Lung (tissue), 12 donors: Measurements from ENCODE around the gene SLC17A4. TPM values are rescaled to one million over a fixed set of nuclear protein-coding genes. Genes with fewer than 3 reads are reported as not detected.

Experiments
- ATAC-seq: fragments of 200-7000 bp; cut with Tn5 transposase; one replicate; pipeline ENCODE4 v1.9.1; 2020; ENCODE audit warnings: moderate number of reproducible peaks; ENCODE audit not compliant: insufficient read depth, low FRiP score
- DNase-seq, 3 donors: peaks; one replicate each; pipeline ENCODE4 v3.0.0-alpha.2; 2013 to 2017
- H3K27ac ChIP-seq, 2 donors: one replicate each; pipeline ENCODE4 v1.5.1; 2013; ENCODE audit warnings: mild to moderate bottlenecking in 2 of 2, moderate library complexity in 2 of 2, control low read depth in 1 of 2, inconsistent platforms in 1 of 2, low read depth in 1 of 2, low read length in 1 of 2
- H3K27me3 ChIP-seq, 3 donors: one replicate each; pipeline ENCODE4 v1.5.1; 2013; ENCODE audit warnings: low read length in 2 of 3; ENCODE audit not compliant: control insufficient read depth in 3 of 3, insufficient read depth in 3 of 3
- H3K36me3 ChIP-seq, 4 donors: one replicate each; pipeline ENCODE4 v1.5.1; 2013; ENCODE audit warnings: low read length in 4 of 4, mild to moderate bottlenecking in 1 of 4, moderate library complexity in 1 of 4; ENCODE audit not compliant: control insufficient read depth in 4 of 4, insufficient read depth in 4 of 4
- H3K4me1 ChIP-seq, 5 donors: one replicate each; pipeline ENCODE4 v1.5.1; 2013; ENCODE audit warnings: low read length in 5 of 5, mild to moderate bottlenecking in 2 of 5, moderate library complexity in 1 of 5; ENCODE audit not compliant: control insufficient read depth in 5 of 5, insufficient read depth in 5 of 5
- H3K4me3 ChIP-seq: one replicate; pipeline ENCODE4 v1.5.1; 2013; ENCODE audit warnings: mild to moderate bottlenecking, control low read depth, moderate library complexity
- H3K9ac ChIP-seq, 2 donors: one replicate each; pipeline ENCODE4 v1.5.1; 2013; ENCODE audit warnings: low read length in 2 of 2, control low read depth in 1 of 2; ENCODE audit not compliant: insufficient read depth in 1 of 2
- H3K9me3 ChIP-seq, 4 donors: one replicate each; pipeline ENCODE4 v1.5.1; 2013; ENCODE audit warnings: low read length in 3 of 4, mild to moderate bottlenecking in 1 of 4, moderate library complexity in 1 of 4; ENCODE audit not compliant: control insufficient read depth in 4 of 4, insufficient read depth in 3 of 4
- CTCF ChIP-seq: IDR thresholded peaks from 2 replicates; pipeline ENCODE4 v1.5.1; 2012; ENCODE audit warnings: mild to moderate bottlenecking; ENCODE audit errors: control extremely low read depth, extremely low read depth
- WGBS, 2 donors: extraction: QIAGEN DNeasy Blood & Tissue Kit; methylation state at CpG; one replicate each; pipeline ENCODE4 v1.1.7; 2013; 5-methylcytosine and 5-hydroxymethylcytosine counted together
- polyA plus RNA-seq, 2 donors: library from polyadenylated mRNA; stranded (reverse); fragments of 200-250 nt; gene quantifications; one replicate each; pipeline ENCODE4 v1.2.1, GENCODE V29; 2013
- total RNA-seq, 2 donors: library from RNA; depleted of rRNA in 1 of 2; stranded (reverse); fragments of >200 nt in 1 of 2; gene quantifications; one replicate each; pipeline ENCODE4 v1.2.1, GENCODE V29; 2014 to 2021
- donor health status: control.
- donor health status: control.
- donor health status: Bipolar disorder and iron deficiency.
- donor health status: healthy.
- donor health status: DM: yes; HTN: yes; CAD: no.

The SLC17A4 gene
- total and polyA plus RNA-seq, 4 donors, result not detected

GRCh38 chr6:25710287-25710686 lies 44.3 kb upstream of the SLC17A4 start:
- H3K9ac ChIP-seq, result no peak overlapping the region
- no peak for TF ChIP-seq CTCF
- 73 to 86% methylated on average over 14 of the region's 14 CpGs for WGBS, 2 donors

DNA sequence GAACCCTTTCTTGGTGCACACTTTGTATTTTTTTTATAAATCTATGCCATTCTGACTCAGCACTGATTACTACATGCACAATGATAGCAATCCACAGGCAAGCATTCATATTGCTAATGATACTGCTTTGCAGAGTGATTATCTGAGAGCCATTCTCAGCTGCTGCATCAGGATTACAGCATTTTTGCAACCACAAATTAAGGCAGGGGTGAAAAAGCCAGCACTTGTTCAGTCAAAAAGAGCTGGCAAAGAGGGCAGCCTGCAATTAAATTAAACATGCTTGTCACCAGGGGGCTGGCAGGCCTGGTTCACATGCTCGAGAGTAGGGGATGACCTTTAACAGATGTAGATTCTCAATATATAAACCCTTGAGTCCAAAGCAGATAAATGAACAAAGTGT lies 40.7 kb upstream of the SLC17A4 start:
- Histone ChIP-seq H3K9ac (no peak overlapping the region), H3K27me3 (no peaks in the 10 kb centered on the region), H3K36me3 (no peaks in the 10 kb centered on the region), H3K9me3 (peaks cover 0 to 2% (median 0%) of the 10 kb centered on the region in 4 donors), H3K27ac (no peak overlapping the region), H3K4me3 (no peak overlapping the region), H3K4me1 (peaks cover 0 to 3% (median 0%) of the 10 kb centered on the region in 5 donors)
- ATAC-seq (no peak), DNase-seq (no peak)
- TF ChIP-seq CTCF, result no peak
- 86 to 87% methylated on average over 1 of the region's 1 CpG for WGBS, 2 donors

More at GRCh38 chr6:25710287-25710686, 44.3 kb upstream of the SLC17A4 start:
- H3K27me3 ChIP-seq, result no peaks in the 10 kb centered on the region
- ATAC-seq (no peak), DNase-seq (no peak)
- no peaks in the 10 kb centered on the region for H3K36me3 ChIP-seq
- H3K4me3 ChIP-seq, result no peak overlapping the region
- H3K4me1 ChIP-seq, result peaks cover 0 to 3% (median 0%) of the 10 kb centered on the region in 5 donors
- no peak overlapping the region for H3K27ac ChIP-seq
- peaks cover 0 to 2% (median 0%) of the 10 kb centered on the region in 4 donors for H3K9me3 ChIP-seq

GRCh38 chr6:25714765-25715164 lies 39.8 kb upstream of the SLC17A4 start:
- ATAC-seq, result no peak
- no peaks in the 10 kb centered on the region for H3K27me3 ChIP-seq
- H3K4me3 ChIP-seq, result no peak overlapping the region
- H3K9me3 ChIP-seq, result peaks cover 0 to 2% (median 0%) of the 10 kb centered on the region in 4 donors
- peaks cover 0 to 3% (median 0%) of the 10 kb centered on the region in 5 donors for H3K4me1 ChIP-seq
- DNase-seq, result no peak
- no peak for TF ChIP-seq CTCF
- H3K36me3 ChIP-seq, result no peaks in the 10 kb centered on the region
- no peak overlapping the region for H3K9ac ChIP-seq
- WGBS, 2 donors, result 43 to 52% methylated on average over 3 of the region's 3 CpGs
- H3K27ac ChIP-seq, result no peak overlapping the region

GRCh38 chr6:25715794-25716193 lies 38.7 kb upstream of the SLC17A4 start:
- WGBS, 2 donors, result 70 to 78% methylated on average over 4 of the region's 4 CpGs
- no peak overlapping the region for H3K4me3 ChIP-seq
- no peak for TF ChIP-seq CTCF
- H3K36me3 ChIP-seq, result no peaks in the 10 kb centered on the region
- H3K27ac ChIP-seq, result no peak overlapping the region
- H3K4me1 ChIP-seq, result peaks cover 0 to 3% (median 0%) of the 10 kb centered on the region in 5 donors
- no peak overlapping the region for H3K9ac ChIP-seq
- no peaks in the 10 kb centered on the region for H3K9me3 ChIP-seq
- no peak for DNase-seq
- no peaks in the 10 kb centered on the region for H3K27me3 ChIP-seq
- no peak for ATAC-seq
